Activated CD4-positive, alpha-beta memory T cell treated with anti-CD3 and anti-CD28 coated beads, Interleukin-2, amount 10 ng/mL, durations not matched to agents 7 days and 5 days (primary cell): Measurements from ENCODE around the gene CACNA1C. TPM values are rescaled to one million over a fixed set of nuclear protein-coding genes. Genes with fewer than 3 reads are reported as not detected.
A peak's percentile ranks its signal among the peaks of the same experiment; 100 is the strongest.

Experiments
- CTCF ChIA-PET: fragments of 350-600 bp; sonication (Branson Sonifier 250); formaldehyde crosslinking; loops from one replicate; lab custom pipeline; 2021; ENCODE audit warnings: antibody characterized with exemption, inconsistent platforms; lab: Charles Lee
- POLR2A ChIA-PET: fragments of 350-600 bp; sonication (Branson Sonifier 250); formaldehyde crosslinking; loops from one replicate; lab custom pipeline; 2021; ENCODE audit warnings: antibody characterized with exemption; lab: Charles Lee
- DNase-seq: peaks from one replicate; pipeline ENCODE4 v3.0.0-alpha.2; 2020
- H3K27ac Mint-ChIP-seq: one replicate; pipeline ENCODE4 v1.8.0; 2021; ENCODE audit warnings: mild to moderate bottlenecking, mixed read lengths
- H3K27me3 Mint-ChIP-seq: one replicate; pipeline ENCODE4 v1.8.0; 2021; ENCODE audit warnings: mixed read lengths
- H3K36me3 Mint-ChIP-seq: one replicate; pipeline ENCODE4 v1.8.0; 2021; ENCODE audit warnings: low read depth, mixed read lengths
- H3K4me1 Mint-ChIP-seq: one replicate; pipeline ENCODE4 v1.8.0; 2021; ENCODE audit warnings: mixed read lengths
- H3K4me3 Mint-ChIP-seq: one replicate; pipeline ENCODE4 v1.8.0; 2021; ENCODE audit warnings: mild to moderate bottlenecking, mixed read lengths
- H3K9me3 Mint-ChIP-seq: one replicate; pipeline ENCODE4 v1.8.0; 2021; ENCODE audit warnings: mixed read lengths
- total RNA-seq, 2 experiments: library from RNA; stranded (reverse); gene quantifications; one replicate each; pipeline ENCODE4 v1.2.3, GENCODE V29; 2021

Gene CACNA1C
- total RNA-seq = under 1 TPM; 0.30 TPM

GRCh38 chr12:2052826-2053678 is at the start of gene CACNA1C:
Gene CACNA1C (plus strand): TSS chr12:2052987. CDS start chr12:2053563, 576 bp downstream.
- H3K9me3 Mint-ChIP-seq = no peaks in the 10 kb centered on the region
- POLR2A ChIA-PET = interaction anchor here (1.0 to 1.5 kb wide), 2 partner anchors 11 kb away, joined by 4 to 5 read pairs; no protein-coding TSS in a partner anchor

GRCh38 chr12:2003676-2004112 is 49.1 kb upstream of the CACNA1C start:
- ChIA-PET POLR2A (interaction anchor here (1.2 to 3.6 kb wide), 3 partner anchors 10 to 15 kb away, joined by 3 to 38 read pairs (median 3); no protein-coding TSS in a partner anchor), CTCF (interaction anchor here (1.0 to 1.2 kb wide), 2 partner anchors 31 to 64 kb away, joined by 3 read pairs; no protein-coding TSS in a partner anchor)
- DNase-seq = no peak
- no peaks in the 10 kb centered on the region for H3K27me3 Mint-ChIP-seq
- no peaks in the 10 kb centered on the region for H3K9me3 Mint-ChIP-seq
- peak overlapping the region; percentile 94 for H3K27ac Mint-ChIP-seq
- peaks cover 11% of the 10 kb centered on the region for H3K36me3 Mint-ChIP-seq
- H3K4me1 Mint-ChIP-seq = peaks cover 37% of the 10 kb centered on the region
- H3K4me3 Mint-ChIP-seq = peak overlapping the region; percentile 98

More at GRCh38 chr12:2052826-2053678, at the start of gene CACNA1C:
- peak; percentile 54 for DNase-seq
- Mint-ChIP-seq H3K4me3 (peak within 1 kb of the TSS; percentile 70), H3K27ac (no peak within 1 kb of the TSS), H3K27me3 (peaks cover 81% of the 10 kb centered on the region), H3K4me1 (peaks cover 24% of the 10 kb centered on the region), H3K36me3 (peaks cover 3% of the 10 kb centered on the region)
- CTCF ChIA-PET = interaction anchor here (1.0 kb wide), 1 partner anchor 11 kb away, joined by 3 read pairs; no protein-coding TSS in a partner anchor

- CTCF ChIA-PET = interaction anchor here (1.0 to 1.4 kb wide), 3 partner anchors 30 to 214 kb away, joined by 3 to 5 read pairs (median 3); no protein-coding TSS in a partner anchor
- POLR2A ChIA-PET = interaction anchor here (0.9 to 3.6 kb wide), 6 partner anchors 10 to 687 kb away, joined by 3 to 38 read pairs (median 3); no protein-coding TSS in a partner anchor
- no peaks in the 10 kb centered on the region for H3K9me3 Mint-ChIP-seq
- H3K27me3 Mint-ChIP-seq = no peaks in the 10 kb centered on the region
- peaks cover 11% of the 10 kb centered on the region for H3K36me3 Mint-ChIP-seq
- peak; percentile 96 for DNase-seq
- peak within 1 kb of the TSS; percentile 94 for H3K27ac Mint-ChIP-seq
- peak within 1 kb of the TSS; percentile 98 for H3K4me3 Mint-ChIP-seq
- H3K4me1 Mint-ChIP-seq = peaks cover 35% of the 10 kb centered on the region
Measured at GRCh38 chr12:2004113-2004929, 48.5 kb upstream of the CACNA1C start, which contains the start of gene DCP1B. Gene DCP1B (minus strand): TSS chr12:2004457. CDS start chr12:2004431, 26 bp downstream.

- Mint-ChIP-seq H3K9me3 (no peaks in the 10 kb centered on the region), H3K4me3 (no peak overlapping the region), H3K4me1 (peaks cover 15% of the 10 kb centered on the region), H3K36me3 (peaks cover 6% of the 10 kb centered on the region), H3K27me3 (no peaks in the 10 kb centered on the region), H3K27ac (no peak overlapping the region)
- no peak for DNase-seq
- ChIA-PET POLR2A (no interaction called here), CTCF (interaction anchor here (0.9 kb wide), 1 partner anchor 68 kb away, joined by 3 read pairs; no protein-coding TSS in a partner anchor)
Measured at GRCh38 chr12:2008677-2009076, 44.1 kb upstream of the CACNA1C start.

GRCh38 chr12:2009623-2010022 is 43.2 kb upstream of the CACNA1C start:
- H3K4me1 Mint-ChIP-seq = peaks cover 7% of the 10 kb centered on the region
- H3K9me3 Mint-ChIP-seq = no peaks in the 10 kb centered on the region
- DNase-seq = no peak
- no peak overlapping the region for H3K27ac Mint-ChIP-seq
- H3K36me3 Mint-ChIP-seq = no peaks in the 10 kb centered on the region
- H3K27me3 Mint-ChIP-seq = no peaks in the 10 kb centered on the region
- no peak overlapping the region for H3K4me3 Mint-ChIP-seq
- POLR2A ChIA-PET = no interaction called here
- CTCF ChIA-PET = interaction anchor here (1.2 to 1.4 kb wide), 2 partner anchors 27 to 70 kb away, joined by 3 to 6 read pairs; no protein-coding TSS in a partner anchor

- H3K4me3 Mint-ChIP-seq = no peak overlapping the region
- H3K4me1 Mint-ChIP-seq = peaks cover 2% of the 10 kb centered on the region
- ChIA-PET POLR2A (no interaction called here), CTCF (interaction anchor here (2.0 kb wide), 1 partner anchor 22 kb away, joined by 7 read pairs; no protein-coding TSS in a partner anchor)
- DNase-seq = no peak
- no peaks in the 10 kb centered on the region for H3K36me3 Mint-ChIP-seq
- H3K27ac Mint-ChIP-seq = no peak overlapping the region
- no peaks in the 10 kb centered on the region for H3K27me3 Mint-ChIP-seq
- no peaks in the 10 kb centered on the region for H3K9me3 Mint-ChIP-seq
Measured at GRCh38 chr12:2011643-2012607, 40.9 kb upstream of the CACNA1C start.

- ChIA-PET CTCF (interaction anchor here (2.0 kb wide), 1 partner anchor 21 kb away, joined by 7 read pairs; no protein-coding TSS in a partner anchor), POLR2A (no interaction called here)
- Mint-ChIP-seq H3K27ac (no peak overlapping the region), H3K9me3 (no peaks in the 10 kb centered on the region), H3K4me3 (no peak overlapping the region), H3K4me1 (peaks cover 9% of the 10 kb centered on the region), H3K27me3 (peaks cover 2% of the 10 kb centered on the region), H3K36me3 (no peaks in the 10 kb centered on the region)
- DNase-seq = no peak
Measured at GRCh38 chr12:2013086-2013485, 39.7 kb upstream of the CACNA1C start.

GRCh38 chr12:2013527-2014223 is 39.1 kb upstream of the CACNA1C start:
- Mint-ChIP-seq H3K9me3 (no peaks in the 10 kb centered on the region), H3K36me3 (no peaks in the 10 kb centered on the region), H3K4me1 (peaks cover 12% of the 10 kb centered on the region), H3K4me3 (no peak overlapping the region), H3K27ac (no peak overlapping the region), H3K27me3 (peaks cover 2% of the 10 kb centered on the region)
- CTCF ChIA-PET = interaction anchor here (2.0 kb wide), 1 partner anchor 21 kb away, joined by 7 read pairs; no protein-coding TSS in a partner anchor
- POLR2A ChIA-PET = no interaction called here
- no peak for DNase-seq

GRCh38 chr12:2014231-2014630 is 38.6 kb upstream of the CACNA1C start:
- no peak for DNase-seq
- no peak overlapping the region for H3K27ac Mint-ChIP-seq
- H3K36me3 Mint-ChIP-seq = no peaks in the 10 kb centered on the region
- CTCF ChIA-PET = no interaction called here
- POLR2A ChIA-PET = no interaction called here
- H3K4me3 Mint-ChIP-seq = no peak overlapping the region
- H3K4me1 Mint-ChIP-seq = peaks cover 12% of the 10 kb centered on the region
- peaks cover 7% of the 10 kb centered on the region for H3K27me3 Mint-ChIP-seq
- no peaks in the 10 kb centered on the region for H3K9me3 Mint-ChIP-seq

- no peaks in the 10 kb centered on the region for H3K36me3 Mint-ChIP-seq
- no peaks in the 10 kb centered on the region for H3K9me3 Mint-ChIP-seq
- no peak overlapping the region for H3K27ac Mint-ChIP-seq
- no peak overlapping the region for H3K4me3 Mint-ChIP-seq
- CTCF ChIA-PET = interaction anchor here (0.7 to 1.7 kb wide), 2 partner anchors 9 to 18 kb away, joined by 3 to 4 read pairs; no protein-coding TSS in a partner anchor
- DNase-seq = no peak
- peaks cover 14% of the 10 kb centered on the region for H3K27me3 Mint-ChIP-seq
- POLR2A ChIA-PET = interaction anchor here (0.8 kb wide), 1 partner anchor 13 kb away, joined by 3 read pairs; the partner anchor contains the start of gene DCP1B
- H3K4me1 Mint-ChIP-seq = peaks cover 12% of the 10 kb centered on the region
Measured at GRCh38 chr12:2016862-2017545, 35.8 kb upstream of the CACNA1C start.
